HepG2 (cell line): ENCODE results near the gene PCGF3. TPM values are rescaled to one million over a fixed set of nuclear protein-coding genes. Genes with fewer than 3 reads are reported as not detected.

Source experiments
- CENPX ChIP-seq: sonication (generic); formaldehyde crosslinking; IDR thresholded peaks from 2 replicates; pipeline ENCODE4 v1.9.0; 2021; ENCODE audit warnings: mild to moderate bottlenecking, missing genetic modification reagents, moderate library complexity
- E2F1 ChIP-seq: sonication (generic); formaldehyde crosslinking; IDR thresholded peaks from 2 replicates; pipeline ENCODE4 v1.5.0; 2020; ENCODE audit warnings: missing genetic modification reagents
- FOSL2 ChIP-seq: sonication (generic); formaldehyde crosslinking; IDR thresholded peaks from 2 replicates; pipeline ENCODE4 v1.4.0; 2020; ENCODE audit warnings: missing genetic modification reagents
- GATAD2A ChIP-seq: IDR thresholded peaks from 2 replicates; pipeline ENCODE4 v1.6.1; 2016
- MAFK ChIP-seq, 2 experiments: IDR thresholded peaks in 1 of 2; conservative IDR thresholded peaks in 1 of 2; 2 replicates each; pipeline ENCODE4 v1.6.1; 2011; ENCODE audit warnings: improper control_type of control experiment in 2 of 2, low read length in 2 of 2
- MEIS1 ChIP-seq: sonication (generic); formaldehyde crosslinking; IDR thresholded peaks from 2 replicates; pipeline ENCODE4 v1.9.0; 2021; ENCODE audit warnings: mild to moderate bottlenecking, missing genetic modification reagents, moderate library complexity, borderline replicate concordance
- MYC ChIP-seq: sonication (generic); formaldehyde crosslinking; IDR thresholded peaks from 2 replicates; pipeline ENCODE4 v1.9.0; 2021; ENCODE audit warnings: missing genetic modification reagents, borderline replicate concordance
- NCOA2 ChIP-seq: sonication (generic); formaldehyde crosslinking; IDR thresholded peaks from 2 replicates; pipeline ENCODE4 v1.8.0; 2022; ENCODE audit warnings: inconsistent platforms
- PHB2 ChIP-seq: fragments of 450-650 bp; IDR thresholded peaks from 2 replicates; pipeline ENCODE4 v1.6.1; 2018; ENCODE audit not compliant: partially characterized antibody
- RFX3 ChIP-seq: IDR thresholded peaks from 2 replicates; pipeline ENCODE4 v1.6.1; 2016; ENCODE audit warnings: missing biosample characterization, missing genetic modification reagents
- SIN3A ChIP-seq: IDR thresholded peaks from 2 replicates; pipeline ENCODE4 v1.6.1; 2011; ENCODE audit warnings: low read depth, mild to moderate bottlenecking, control low read depth, low read length, borderline replicate concordance
- TARDBP ChIP-seq: sonication (generic); formaldehyde crosslinking; IDR thresholded peaks from 2 replicates; pipeline ENCODE4 v1.8.0; 2022; ENCODE audit warnings: mild to moderate bottlenecking, missing genetic modification reagents
- THAP7 ChIP-seq: sonication (generic); formaldehyde crosslinking; IDR thresholded peaks from 2 replicates; pipeline ENCODE4 v1.8.1; 2023; ENCODE audit warnings: mild to moderate bottlenecking, missing genetic modification reagents
- ZNF136 ChIP-seq: sonication (generic); formaldehyde crosslinking; IDR thresholded peaks from 2 replicates; pipeline ENCODE4 v1.8.1; 2022; ENCODE audit warnings: low read depth, mild to moderate bottlenecking, moderate library complexity, missing genetic modification reagents
- ZNF232 ChIP-seq: sonication (generic); formaldehyde crosslinking; IDR thresholded peaks from 2 replicates; pipeline ENCODE4 v1.4.0; 2020; ENCODE audit warnings: missing genetic modification reagents, borderline replicate concordance
- ZNF543 ChIP-seq: sonication (generic); formaldehyde crosslinking; IDR thresholded peaks from 2 replicates; pipeline ENCODE4 v1.4.0; 2020; ENCODE audit warnings: mild to moderate bottlenecking, missing genetic modification reagents
- ZNF552 ChIP-seq: sonication (generic); formaldehyde crosslinking; IDR thresholded peaks from 2 replicates; pipeline ENCODE4 v1.9.0; 2022; ENCODE audit warnings: missing genetic modification reagents, mild to moderate bottlenecking, borderline replicate concordance
- ZNF598 ChIP-seq: sonication (generic); formaldehyde crosslinking; IDR thresholded peaks from 2 replicates; pipeline ENCODE4 v1.5.1; 2020; ENCODE audit warnings: mild to moderate bottlenecking, missing genetic modification reagents, borderline replicate concordance
- ZNF614 ChIP-seq: IDR thresholded peaks from 2 replicates; pipeline ENCODE4 v1.6.1; 2018; ENCODE audit warnings: missing biosample characterization, missing genetic modification reagents, inconsistent platforms, borderline replicate concordance
- ZNF672 ChIP-seq: sonication (generic); formaldehyde crosslinking; IDR thresholded peaks from 2 replicates; pipeline ENCODE4 v1.8.1; 2022; ENCODE audit warnings: missing genetic modification reagents
- ZNF777 ChIP-seq: sonication (generic); formaldehyde crosslinking; IDR thresholded peaks from 2 replicates; pipeline ENCODE4 v1.4.0; 2020; ENCODE audit warnings: missing genetic modification reagents
- ZNF788 ChIP-seq: sonication (generic); formaldehyde crosslinking; IDR thresholded peaks from 2 replicates; pipeline ENCODE4 v1.5.0; 2020; ENCODE audit warnings: mild to moderate bottlenecking, missing genetic modification reagents, borderline replicate concordance
- ZUFSP ChIP-seq: sonication (generic); formaldehyde crosslinking; IDR thresholded peaks from 2 replicates; pipeline ENCODE4 v1.9.0; 2021; ENCODE audit warnings: missing genetic modification reagents, mild to moderate bottlenecking, borderline replicate concordance
- polyA plus RNA-seq, 8 experiments: library from polyadenylated mRNA; depleted of rRNA in 3 of 8; stranded (reverse) in 7 of 8; unstranded in 1 of 8; fragments of >200 nt; fragmentation: Illumina TruSeq in 4 of 8; extraction: Trizol in 4 of 8; gene quantifications; 2 replicates each; pipeline versions ENCODE4 v1.2.1 to v1.2.3, GENCODE V29; 2011 to 2016; ENCODE audit warnings: low read depth in 4 of 8, missing spikeins in 1 of 8, mixed read lengths in 1 of 8; ENCODE audit not compliant: insufficient read depth in 1 of 8
- total RNA-seq, 5 experiments: library from RNA; depleted of rRNA; stranded (reverse); fragments of >200 nt; fragmentation: Illumina TruSeq; extraction: Trizol; gene quantifications; 2 replicates each; pipeline ENCODE4 v1.2.3, GENCODE V29; 2016; ENCODE audit warnings: low read depth in 1 of 5
- TF ChIP-seq, protein P1 (sequence below): sonication (generic); formaldehyde crosslinking; IDR thresholded peaks from 2 replicates; pipeline ENCODE4 v1.9.0; 2022; ENCODE audit warnings: low read depth, missing genetic modification reagents
- TF ChIP-seq, protein P2 (sequence below): sonication (generic); formaldehyde crosslinking; IDR thresholded peaks from 2 replicates; pipeline ENCODE4 v1.5.0; 2020; ENCODE audit warnings: missing genetic modification reagents

The PCGF3 gene
- total and polyA plus RNA-seq, 2 of the 13 experiments (the other 11 are each of a cell fraction or from before 2014, with no cell fraction given) = 28.6 to 66.2 TPM

GRCh38 chr4:673349-674091 is 32.1 kb upstream of the PCGF3 start (continued):
- TF ChIP-seq ZNF614 (no peak), MAFK (conservative IDR thresholded peaks at IDR 0.05 in 1 of 2, IDR thresholded peaks at IDR 0.05 in 1 of 2; ENCODE audit: low read length in 2 of 2) (no peak), MEIS1 (CRISPR knock-in tag) (no peak; the same call in 1 of the 2 replicates), PHB2 (no peak), ZNF777 (CRISPR knock-in tag) (no peak), ZUFSP (CRISPR knock-in tag) (no peak), E2F1 (CRISPR knock-in tag) (peak; percentile 87), ZNF136 (CRISPR knock-in tag) (0 out of 2 replicates have a peak, but pooled peaks have one; percentile 11), ZNF598 (CRISPR knock-in tag) (no peak), MYC (CRISPR knock-in tag) (peak; percentile 7), FOSL2 (CRISPR knock-in tag) (no peak), RFX3 (no peak), THAP7 (CRISPR knock-in tag) (no peak), GATAD2A (no peak), SIN3A (no peak), NCOA2 (CRISPR knock-in tag) (no peak), ZNF788 (CRISPR knock-in tag) (no peak), CENPX (CRISPR knock-in tag) (no peak), ZNF543 (CRISPR knock-in tag) (peak; percentile 14; the same call in 1 of the 2 replicates), ZNF552 (CRISPR knock-in tag) (no peak), ZNF232 (peak; percentile 22; the same call in 1 of the 2 replicates), ZNF672 (CRISPR knock-in tag) (no peak), TARDBP (CRISPR knock-in tag) (peak; percentile 5; the same call in 1 of the 2 replicates)
- TF ChIP-seq, protein P1, sequence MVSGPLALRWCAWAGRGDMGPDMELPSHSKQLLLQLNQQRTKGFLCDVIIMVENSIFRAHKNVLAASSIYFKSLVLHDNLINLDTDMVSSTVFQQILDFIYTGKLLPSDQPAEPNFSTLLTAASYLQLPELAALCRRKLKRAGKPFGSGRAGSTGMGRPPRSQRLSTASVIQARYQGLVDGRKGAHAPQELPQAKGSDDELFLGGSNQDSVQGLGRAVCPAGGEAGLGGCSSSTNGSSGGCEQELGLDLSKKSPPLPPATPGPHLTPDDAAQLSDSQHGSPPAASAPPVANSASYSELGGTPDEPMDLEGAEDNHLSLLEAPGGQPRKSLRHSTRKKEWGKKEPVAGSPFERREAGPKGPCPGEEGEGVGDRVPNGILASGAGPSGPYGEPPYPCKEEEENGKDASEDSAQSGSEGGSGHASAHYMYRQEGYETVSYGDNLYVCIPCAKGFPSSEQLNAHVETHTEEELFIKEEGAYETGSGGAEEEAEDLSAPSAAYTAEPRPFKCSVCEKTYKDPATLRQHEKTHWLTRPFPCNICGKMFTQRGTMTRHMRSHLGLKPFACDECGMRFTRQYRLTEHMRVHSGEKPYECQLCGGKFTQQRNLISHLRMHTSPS (CRISPR knock-in tag) = no peak
- TF ChIP-seq, protein P2, sequence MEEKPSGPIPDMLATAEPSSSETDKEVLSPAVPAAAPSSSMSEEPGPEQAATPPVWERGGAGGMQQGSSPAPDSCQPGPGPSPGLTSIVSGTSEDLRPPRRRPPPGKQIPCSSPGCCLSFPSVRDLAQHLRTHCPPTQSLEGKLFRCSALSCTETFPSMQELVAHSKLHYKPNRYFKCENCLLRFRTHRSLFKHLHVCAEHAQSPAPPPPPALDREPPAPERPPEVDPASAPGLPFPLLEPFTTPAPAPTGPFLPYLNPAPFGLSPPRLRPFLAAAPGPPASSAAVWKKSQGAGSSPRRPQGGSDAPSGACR = no peak
